ENCODE data around the gene CCDC92B.
"Not testable (repeated sequence)": the region's sequence is repeated elsewhere in the genome, so short reads cannot be mapped to it uniquely, and the experiment has no call there.

Gene CCDC92B

DNA sequence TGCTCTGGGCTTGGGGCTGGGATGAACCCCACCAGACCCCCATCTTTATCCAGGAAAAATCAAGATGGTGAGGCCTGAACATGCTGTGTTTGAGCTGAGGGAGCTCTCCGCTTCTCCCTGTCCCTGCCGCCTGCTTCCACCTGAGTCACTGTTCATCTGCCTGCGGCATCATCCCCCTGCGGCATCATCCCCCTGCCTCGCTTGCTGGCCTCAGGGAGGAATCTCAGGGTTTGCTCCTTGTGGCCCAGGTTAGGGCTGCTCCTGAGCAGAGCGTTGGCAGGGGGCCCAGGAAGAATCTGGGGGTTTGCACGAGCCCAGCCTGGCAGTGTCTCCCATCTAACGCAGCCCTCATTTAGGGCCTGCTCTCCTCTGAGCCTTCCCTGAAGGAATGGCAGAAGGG is 35.4 kb upstream of the CCDC92B start:
- no peak overlapping the region for H3K4me3 ChIP-seq (ENCODE audit: low read depth, low read length)
- TF ChIP-seq, protein P1, sequence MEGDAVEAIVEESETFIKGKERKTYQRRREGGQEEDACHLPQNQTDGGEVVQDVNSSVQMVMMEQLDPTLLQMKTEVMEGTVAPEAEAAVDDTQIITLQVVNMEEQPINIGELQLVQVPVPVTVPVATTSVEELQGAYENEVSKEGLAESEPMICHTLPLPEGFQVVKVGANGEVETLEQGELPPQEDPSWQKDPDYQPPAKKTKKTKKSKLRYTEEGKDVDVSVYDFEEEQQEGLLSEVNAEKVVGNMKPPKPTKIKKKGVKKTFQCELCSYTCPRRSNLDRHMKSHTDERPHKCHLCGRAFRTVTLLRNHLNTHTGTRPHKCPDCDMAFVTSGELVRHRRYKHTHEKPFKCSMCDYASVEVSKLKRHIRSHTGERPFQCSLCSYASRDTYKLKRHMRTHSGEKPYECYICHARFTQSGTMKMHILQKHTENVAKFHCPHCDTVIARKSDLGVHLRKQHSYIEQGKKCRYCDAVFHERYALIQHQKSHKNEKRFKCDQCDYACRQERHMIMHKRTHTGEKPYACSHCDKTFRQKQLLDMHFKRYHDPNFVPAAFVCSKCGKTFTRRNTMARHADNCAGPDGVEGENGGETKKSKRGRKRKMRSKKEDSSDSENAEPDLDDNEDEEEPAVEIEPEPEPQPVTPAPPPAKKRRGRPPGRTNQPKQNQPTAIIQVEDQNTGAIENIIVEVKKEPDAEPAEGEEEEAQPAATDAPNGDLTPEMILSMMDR (IDR thresholded peaks at IDR 0.05; ENCODE audit: low read depth, low read length, missing control alignments), result no peak
- DNase-seq (ENCODE audit: low read depth), result no peak
- in situ Hi-C loops (cut with HindIII; ENCODE audit: low sequenced_read_pairs), result no loop called here

DNA sequence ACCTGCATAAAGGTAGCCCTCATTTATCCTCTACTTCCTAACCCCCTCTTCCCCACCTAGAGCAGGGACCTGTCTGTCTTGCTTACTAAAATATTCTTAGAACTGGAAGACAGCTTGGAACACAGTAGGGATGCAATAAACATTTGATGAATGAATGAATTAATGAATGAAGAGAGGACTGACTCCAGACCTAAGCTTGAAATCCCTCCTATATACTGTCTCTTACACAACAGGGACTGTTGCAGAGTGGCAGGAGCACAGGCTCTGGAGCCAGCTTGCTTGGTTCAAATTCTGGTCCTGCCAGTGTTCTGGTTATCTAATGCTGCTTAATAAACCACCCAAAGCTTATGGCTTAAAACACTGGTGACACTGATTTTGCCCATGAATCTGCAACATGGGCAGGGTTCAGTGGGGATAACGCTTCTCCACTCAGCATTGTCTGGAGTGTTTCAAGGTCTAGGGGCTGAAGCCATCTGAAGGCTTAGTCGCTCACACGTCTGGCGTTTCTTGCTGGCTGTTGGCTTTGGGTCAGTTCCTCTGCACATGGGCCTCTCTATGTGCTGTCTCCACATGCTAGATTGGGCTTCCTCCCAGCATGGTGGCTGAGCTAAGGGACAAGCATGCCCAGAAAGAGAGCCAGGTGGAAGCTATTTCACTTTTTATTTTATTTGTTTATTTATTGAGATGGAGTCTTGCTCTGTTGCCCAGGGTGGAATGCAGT is 34.0 kb upstream of the CCDC92B start:
- no peak for DNase-seq (ENCODE audit: low read depth)
- TF ChIP-seq, protein P1 (IDR thresholded peaks at IDR 0.05; ENCODE audit: low read depth, low read length, missing control alignments), result no peak
- no peak overlapping the region for H3K4me3 ChIP-seq (ENCODE audit: low read depth, low read length)
- in situ Hi-C loops (cut with HindIII; ENCODE audit: low sequenced_read_pairs), result no loop called here

DNA sequence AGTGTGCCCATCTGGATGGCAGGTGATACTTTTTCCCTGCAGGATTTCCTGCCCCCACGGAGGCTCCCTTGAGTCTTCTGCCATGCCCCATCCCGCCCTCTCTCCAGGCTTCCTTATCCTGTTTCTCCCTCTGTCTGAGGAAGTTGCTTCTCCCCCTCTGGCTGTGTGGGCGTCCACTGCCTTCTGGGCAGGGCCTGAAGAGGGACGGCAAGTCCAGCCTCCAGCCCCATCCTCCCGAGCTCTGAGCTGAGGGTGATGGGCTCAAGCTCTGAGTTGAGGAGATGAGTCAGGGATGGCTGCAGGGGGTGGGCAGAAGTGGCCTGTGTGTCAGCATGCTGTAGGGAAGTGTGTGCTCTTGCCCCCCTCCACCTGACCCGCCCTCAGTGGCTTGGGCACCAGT is 32.6 kb upstream of the CCDC92B start:
- no peak overlapping the region for H3K4me3 ChIP-seq (ENCODE audit: low read depth, low read length)
- TF ChIP-seq, protein P1 (IDR thresholded peaks at IDR 0.05; ENCODE audit: low read depth, low read length, missing control alignments), result no peak

DNA sequence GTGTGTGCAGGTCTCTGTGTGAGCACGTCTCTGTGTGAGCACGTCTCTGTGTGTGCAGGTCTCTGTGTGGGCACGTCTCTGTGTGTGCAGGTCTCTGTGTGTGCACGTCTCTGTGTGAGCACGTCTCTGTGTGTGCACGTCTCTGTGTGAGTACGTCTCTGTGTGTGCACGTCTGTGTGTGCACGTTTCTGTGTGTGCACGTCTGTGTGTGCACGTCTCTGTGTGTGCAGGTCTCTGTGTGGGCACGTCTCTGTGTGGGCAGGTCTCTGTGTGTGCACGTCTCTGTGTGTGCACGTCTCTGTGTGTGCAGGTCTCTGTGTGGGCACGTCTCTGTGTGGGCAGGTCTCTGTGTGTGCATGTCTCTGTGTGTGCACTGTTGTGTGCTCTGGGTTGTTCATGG is 32.1 kb upstream of the CCDC92B start:
- H3K4me3 ChIP-seq (ENCODE audit: low read depth, low read length); in situ Hi-C loops (cut with HindIII; ENCODE audit: low sequenced_read_pairs); DNase-seq (ENCODE audit: low read depth): not testable (repeated sequence)

More for the DNA sequence above, 32.6 kb upstream of the CCDC92B start:
- in situ Hi-C loops (cut with HindIII; ENCODE audit: low sequenced_read_pairs), result no loop called here
- no peak for DNase-seq (ENCODE audit: low read depth)

DNA sequence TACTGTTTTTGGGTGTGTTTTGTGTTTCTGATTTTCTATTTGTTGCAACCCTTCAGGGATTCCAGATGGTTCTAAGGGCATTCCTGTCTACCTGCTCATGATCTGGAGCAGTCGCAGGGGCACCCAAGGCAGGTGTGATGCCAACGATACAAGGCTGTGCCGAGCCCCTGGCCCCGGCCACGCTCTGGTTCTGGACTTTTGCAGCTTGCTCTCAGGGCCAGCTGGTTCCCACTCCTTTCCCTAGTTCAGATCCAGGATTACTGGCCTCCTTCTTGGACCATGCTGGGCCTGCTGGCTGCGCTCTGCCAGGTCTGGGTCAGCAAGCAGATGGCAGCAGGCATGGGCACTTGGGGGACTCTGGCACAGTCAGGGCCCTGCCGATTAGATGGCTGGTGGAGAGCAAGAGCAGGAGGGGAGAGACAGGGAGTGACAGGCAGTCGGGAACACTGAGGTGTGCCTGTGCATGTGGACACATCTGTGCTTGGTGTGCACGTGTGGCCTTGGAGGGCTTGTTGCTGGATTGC is 31.5 kb upstream of the CCDC92B start:
- DNase-seq (ENCODE audit: low read depth), result no peak
- TF ChIP-seq, protein P1 (IDR thresholded peaks at IDR 0.05; ENCODE audit: low read depth, low read length, missing control alignments), result no peak
- no peak overlapping the region for H3K4me3 ChIP-seq (ENCODE audit: low read depth, low read length)
- in situ Hi-C loops (cut with HindIII; ENCODE audit: low sequenced_read_pairs), result no loop called here

DNA sequence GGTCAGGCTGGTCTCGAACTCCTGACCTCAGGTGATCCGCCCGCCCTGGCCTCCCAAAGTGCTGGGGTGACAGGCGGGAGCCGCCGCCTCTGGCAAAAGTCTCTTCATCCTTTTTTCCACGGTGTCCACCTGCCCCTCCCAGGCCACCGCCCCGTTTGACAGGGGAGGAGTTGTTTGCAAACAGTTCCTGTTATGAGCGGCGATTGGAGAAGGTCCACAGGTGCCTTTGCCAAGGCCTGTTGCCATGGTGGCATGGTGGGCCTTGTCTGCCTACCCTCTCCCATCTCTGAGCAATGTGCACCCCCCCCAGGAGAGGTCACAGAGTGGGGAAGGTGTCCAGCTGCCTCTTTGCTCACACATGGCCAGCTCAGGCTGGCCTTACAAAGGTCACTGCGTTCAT is 30.8 kb upstream of the CCDC92B start:
- in situ Hi-C loops (cut with HindIII; ENCODE audit: low sequenced_read_pairs), result no loop called here
- no peak for DNase-seq (ENCODE audit: low read depth)
- TF ChIP-seq, protein P1 (IDR thresholded peaks at IDR 0.05; ENCODE audit: low read depth, low read length, missing control alignments), result no peak
- no peak overlapping the region for H3K4me3 ChIP-seq (ENCODE audit: low read depth, low read length)

DNA sequence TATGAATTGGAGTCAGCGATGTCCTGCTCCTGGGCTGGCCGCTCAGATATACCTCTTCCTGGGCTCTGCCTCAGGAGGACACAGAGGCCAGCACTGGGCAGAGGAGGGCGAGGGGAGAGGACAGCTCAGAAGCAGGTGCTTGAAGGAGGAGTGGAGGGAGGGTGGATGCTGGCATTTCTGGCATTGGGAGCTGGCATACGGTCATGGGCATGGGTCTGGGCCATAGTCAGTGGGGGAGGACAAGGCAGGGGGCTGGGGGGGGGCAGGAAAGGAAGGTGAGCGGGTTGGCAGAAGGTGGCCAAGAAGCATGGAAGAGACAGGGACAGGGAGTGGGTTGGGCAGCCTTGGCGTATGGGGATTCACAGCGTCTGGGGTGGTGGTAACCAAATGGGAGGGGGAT is 30.1 kb upstream of the CCDC92B start:
- H3K4me3 ChIP-seq (ENCODE audit: low read depth, low read length), result no peak overlapping the region
- DNase-seq (ENCODE audit: low read depth), result no peak
- in situ Hi-C loops (cut with HindIII; ENCODE audit: low sequenced_read_pairs), result no loop called here
- TF ChIP-seq, protein P1 (IDR thresholded peaks at IDR 0.05; ENCODE audit: low read depth, low read length, missing control alignments), result no peak
